ENCODE measurements around the gene MIPEP.

Gene MIPEP

DNA sequence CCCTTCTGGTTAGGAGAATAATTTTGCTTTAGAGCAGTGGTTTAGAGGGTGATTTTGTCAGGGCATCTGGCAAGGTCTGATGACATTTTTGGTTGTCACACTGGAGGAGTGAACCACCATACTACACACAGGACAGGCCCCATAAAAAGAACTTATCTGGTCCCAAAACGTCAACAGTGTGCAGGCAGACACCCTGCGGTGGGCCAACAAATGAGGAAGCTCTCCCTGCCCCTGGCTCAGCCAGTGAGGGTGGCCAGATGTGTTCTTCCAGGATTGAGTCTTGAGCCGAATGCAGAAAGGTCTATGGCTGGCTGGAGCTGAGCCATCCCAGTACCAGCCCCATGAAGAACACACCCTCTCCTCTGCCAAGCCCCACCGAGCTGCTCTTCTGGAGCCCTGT is 149.2 kb downstream of the MIPEP start:
- Histone ChIP-seq H3K4me3 (ENCODE audit: low read depth in 1 of 2, low read length in 1 of 2) (no peak overlapping the region), H3K27me3 (no peaks in the 10 kb centered on the region), H3K36me3 (no peaks in the 10 kb centered on the region), H3K4me1 (ENCODE audit: control insufficient read depth in 1 of 2, insufficient read depth in 1 of 2, low read depth in 1 of 2, low read length in 1 of 2) (no peaks in the 10 kb centered on the region), H3K9me3 (no peaks in the 10 kb centered on the region), H3K27ac (no peak overlapping the region)
- TF ChIP-seq, protein P1, sequence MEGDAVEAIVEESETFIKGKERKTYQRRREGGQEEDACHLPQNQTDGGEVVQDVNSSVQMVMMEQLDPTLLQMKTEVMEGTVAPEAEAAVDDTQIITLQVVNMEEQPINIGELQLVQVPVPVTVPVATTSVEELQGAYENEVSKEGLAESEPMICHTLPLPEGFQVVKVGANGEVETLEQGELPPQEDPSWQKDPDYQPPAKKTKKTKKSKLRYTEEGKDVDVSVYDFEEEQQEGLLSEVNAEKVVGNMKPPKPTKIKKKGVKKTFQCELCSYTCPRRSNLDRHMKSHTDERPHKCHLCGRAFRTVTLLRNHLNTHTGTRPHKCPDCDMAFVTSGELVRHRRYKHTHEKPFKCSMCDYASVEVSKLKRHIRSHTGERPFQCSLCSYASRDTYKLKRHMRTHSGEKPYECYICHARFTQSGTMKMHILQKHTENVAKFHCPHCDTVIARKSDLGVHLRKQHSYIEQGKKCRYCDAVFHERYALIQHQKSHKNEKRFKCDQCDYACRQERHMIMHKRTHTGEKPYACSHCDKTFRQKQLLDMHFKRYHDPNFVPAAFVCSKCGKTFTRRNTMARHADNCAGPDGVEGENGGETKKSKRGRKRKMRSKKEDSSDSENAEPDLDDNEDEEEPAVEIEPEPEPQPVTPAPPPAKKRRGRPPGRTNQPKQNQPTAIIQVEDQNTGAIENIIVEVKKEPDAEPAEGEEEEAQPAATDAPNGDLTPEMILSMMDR (IDR thresholded peaks at IDR 0.05), result no peak

DNA sequence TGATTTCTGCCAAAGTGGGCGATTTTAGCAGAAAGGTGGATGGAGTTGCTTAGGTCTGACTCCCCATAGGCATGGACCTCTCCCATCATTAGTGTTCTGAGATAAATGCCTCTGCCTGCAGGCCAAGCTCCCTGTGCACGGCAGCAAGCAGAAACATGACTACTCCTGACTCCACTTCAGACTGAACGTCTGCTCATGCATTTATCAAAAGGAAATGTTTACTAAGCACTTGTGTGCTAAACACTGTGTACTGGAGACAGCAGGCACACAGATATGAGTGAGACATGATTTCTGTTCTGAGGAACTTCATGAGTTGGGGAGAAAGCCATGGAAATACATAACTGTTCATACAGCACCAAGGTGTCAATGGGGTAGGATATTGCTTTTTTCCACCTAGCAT is 149.6 kb downstream of the MIPEP start:
- no peaks in the 10 kb centered on the region for H3K9me3 ChIP-seq
- no peak overlapping the region for H3K27ac ChIP-seq
- H3K36me3 ChIP-seq, result no peaks in the 10 kb centered on the region
- H3K27me3 ChIP-seq, result no peaks in the 10 kb centered on the region
- no peaks in the 10 kb centered on the region for H3K4me1 ChIP-seq (ENCODE audit: control insufficient read depth in 1 of 2, insufficient read depth in 1 of 2, low read depth in 1 of 2, low read length in 1 of 2)
- no peak overlapping the region for H3K4me3 ChIP-seq (ENCODE audit: low read depth in 1 of 2, low read length in 1 of 2)
- TF ChIP-seq, protein P1 (IDR thresholded peaks at IDR 0.05), result no peak

DNA sequence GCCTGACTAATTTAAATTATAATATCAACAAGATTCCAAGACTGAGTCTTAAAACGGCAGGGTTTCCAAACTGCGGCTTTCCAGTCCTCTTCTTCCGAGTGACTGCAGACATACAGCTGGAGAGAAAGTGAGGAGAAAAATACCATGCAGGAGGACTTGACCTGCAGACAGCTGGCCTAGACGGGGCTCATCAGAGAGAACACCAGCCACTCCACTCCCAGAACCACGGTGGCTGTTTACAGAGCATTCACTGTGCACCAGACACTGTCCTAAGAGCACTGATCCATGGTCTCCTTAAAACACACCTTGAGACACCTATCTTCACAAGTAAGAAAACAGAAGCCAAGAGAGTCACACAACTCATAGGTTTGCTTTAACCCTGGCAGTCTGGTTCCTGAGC is 152.7 kb downstream of the MIPEP start:
- Histone ChIP-seq H3K27ac (no peak overlapping the region), H3K4me3 (ENCODE audit: low read depth in 1 of 2, low read length in 1 of 2) (no peak overlapping the region), H3K36me3 (no peaks in the 10 kb centered on the region), H3K27me3 (no peaks in the 10 kb centered on the region), H3K9me3 (no peaks in the 10 kb centered on the region), H3K4me1 (ENCODE audit: control insufficient read depth in 1 of 2, insufficient read depth in 1 of 2, low read depth in 1 of 2, low read length in 1 of 2) (no peaks in the 10 kb centered on the region)
- TF ChIP-seq, protein P1 (IDR thresholded peaks at IDR 0.05), result no peak

DNA sequence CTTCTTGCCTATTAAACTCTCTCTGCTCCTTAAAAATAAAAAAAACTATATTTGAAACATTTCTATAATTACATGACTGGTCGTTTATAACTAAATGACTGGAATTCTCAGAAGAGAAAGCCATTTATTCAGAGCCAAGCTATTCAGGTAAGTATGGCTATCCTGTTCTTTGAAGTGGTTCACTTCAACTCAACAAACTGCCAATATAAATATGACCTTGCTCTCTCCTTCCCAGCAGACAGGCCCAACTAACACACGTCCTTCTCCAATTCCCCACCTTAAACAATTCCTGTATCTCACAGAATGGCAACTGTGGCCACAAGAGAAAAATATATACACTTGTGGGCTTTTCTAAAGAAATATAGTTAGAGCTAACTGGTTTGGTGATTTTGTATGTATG is 153.9 kb downstream of the MIPEP start:
- no peaks in the 10 kb centered on the region for H3K9me3 ChIP-seq
- no peak overlapping the region for H3K4me3 ChIP-seq (ENCODE audit: low read depth in 1 of 2, low read length in 1 of 2)
- no peaks in the 10 kb centered on the region for H3K27me3 ChIP-seq
- H3K27ac ChIP-seq, result no peak overlapping the region
- H3K4me1 ChIP-seq (ENCODE audit: control insufficient read depth in 1 of 2, insufficient read depth in 1 of 2, low read depth in 1 of 2, low read length in 1 of 2), result no peaks in the 10 kb centered on the region
- no peaks in the 10 kb centered on the region for H3K36me3 ChIP-seq
- TF ChIP-seq, protein P1 (IDR thresholded peaks at IDR 0.05), result no peak

DNA sequence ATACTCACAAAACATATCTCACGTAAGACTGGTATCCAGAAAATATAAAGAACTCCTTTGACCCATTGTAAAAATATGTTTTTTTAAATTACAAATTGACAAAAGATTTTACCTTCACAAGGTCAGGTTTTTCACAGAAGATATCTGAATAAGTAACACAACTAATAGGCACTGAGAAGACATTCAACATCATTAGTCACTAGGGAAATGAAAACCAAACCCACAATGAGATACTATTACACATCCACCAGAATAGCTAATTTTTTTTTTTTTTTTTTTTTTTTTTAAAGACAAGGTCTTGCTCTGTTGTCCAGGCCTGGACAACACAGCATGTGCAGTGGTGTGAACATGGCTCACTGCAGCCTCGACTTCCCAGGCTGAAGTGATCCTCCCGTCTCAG is 157.5 kb downstream of the MIPEP start:
- TF ChIP-seq, protein P1 (IDR thresholded peaks at IDR 0.05), result no peak
- Histone ChIP-seq H3K27ac (no peak overlapping the region), H3K4me3 (ENCODE audit: low read depth in 1 of 2, low read length in 1 of 2) (no peak overlapping the region), H3K27me3 (no peaks in the 10 kb centered on the region), H3K36me3 (no peaks in the 10 kb centered on the region), H3K9me3 (no peaks in the 10 kb centered on the region), H3K4me1 (ENCODE audit: control insufficient read depth in 1 of 2, insufficient read depth in 1 of 2, low read depth in 1 of 2, low read length in 1 of 2) (no peaks in the 10 kb centered on the region)

DNA sequence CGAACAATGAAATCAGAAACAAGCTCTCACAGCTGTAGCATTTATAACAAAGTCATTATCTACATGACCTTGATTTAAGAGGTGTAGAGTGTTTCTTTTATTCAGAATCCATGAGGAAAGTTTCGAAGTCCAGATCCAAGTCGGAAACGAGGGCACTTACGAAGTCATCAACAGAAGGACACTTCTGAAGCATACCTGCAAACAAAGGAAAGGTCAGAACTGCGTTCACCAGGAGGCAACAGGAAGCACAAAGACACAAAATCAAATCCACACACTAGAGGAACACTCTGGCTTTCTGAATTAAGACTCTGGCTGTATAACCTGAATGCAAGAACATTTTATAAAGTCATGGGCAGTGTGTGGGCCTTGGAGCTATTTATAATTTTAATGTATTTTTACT is 158.9 kb downstream of the MIPEP start:
- Histone ChIP-seq H3K4me3 (ENCODE audit: low read depth in 1 of 2, low read length in 1 of 2) (no peak overlapping the region), H3K9me3 (no peaks in the 10 kb centered on the region), H3K27me3 (no peaks in the 10 kb centered on the region), H3K4me1 (ENCODE audit: control insufficient read depth in 1 of 2, insufficient read depth in 1 of 2, low read depth in 1 of 2, low read length in 1 of 2) (no peaks in the 10 kb centered on the region), H3K27ac (no peak overlapping the region), H3K36me3 (no peaks in the 10 kb centered on the region)
- TF ChIP-seq, protein P1 (IDR thresholded peaks at IDR 0.05), result no peak
